Transverse colon (tissue), 4 donors: Measurements from ENCODE around the gene TLCD2. TPM values are rescaled to one million over a fixed set of nuclear protein-coding genes. Genes with fewer than 3 reads are reported as not detected.

Source experiments
- DNase-seq: peaks from one replicate; pipeline ENCODE4 v3.0.0-alpha.2; 2019
- H3K27ac ChIP-seq, 4 donors: fragments of 200-600 bp; sonication (generic); 2 replicates each; pipeline ENCODE4 v1.5.1; 2016 to 2018; ENCODE audit warnings: inconsistent platforms in 4 of 4
- H3K27me3 ChIP-seq: fragments of 200-600 bp; sonication (generic); 2 replicates; pipeline ENCODE4 v1.5.1; 2017; ENCODE audit warnings: inconsistent platforms
- H3K36me3 ChIP-seq, 4 donors: fragments of 200-600 bp; sonication (generic); 2 replicates each; pipeline ENCODE4 v1.5.1; 2017 to 2019; ENCODE audit warnings: inconsistent platforms in 4 of 4
- H3K4me1 ChIP-seq, 4 donors: fragments of 200-600 bp; sonication (generic); 2 replicates each; pipeline ENCODE4 v1.5.1; 2017 to 2020; ENCODE audit warnings: inconsistent platforms in 4 of 4
- H3K4me3 ChIP-seq, 4 donors: fragments of 200-600 bp; sonication (generic); 1 replicate in 1 of 4; 2 replicates in 3 of 4; pipeline versions ENCODE4 v1.5.1 to v1.6.1; 2017 to 2019; ENCODE audit warnings: inconsistent platforms in 4 of 4
- H3K9me3 ChIP-seq, 2 donors: fragments of 200-600 bp; sonication (generic); 2 replicates each; pipeline ENCODE4 v1.5.1; 2017 to 2019; ENCODE audit warnings: inconsistent platforms in 2 of 2
- CTCF ChIP-seq, 5 experiments: fragments of 200-600 bp in 3 of 5; fragments of 450-650 bp in 2 of 5; sonication (generic) in 3 of 5; IDR thresholded peaks; 1 replicate in 2 of 5; 2 replicates in 3 of 5; pipeline ENCODE4 v1.5.1; 2016 to 2017; ENCODE audit warnings: antibody characterized with exemption in 5 of 5, inconsistent platforms in 3 of 5, mild to moderate bottlenecking in 2 of 5, moderate library complexity in 1 of 5
- EP300 ChIP-seq: sonication (generic); formaldehyde crosslinking; IDR thresholded peaks from one replicate; pipeline ENCODE4 v1.6.1; 2017; ENCODE audit warnings: antibody characterized with exemption, low read depth
- POLR2A ChIP-seq: fragments of 450-650 bp; IDR thresholded peaks from one replicate; pipeline ENCODE4 v1.6.1; 2016; ENCODE audit warnings: antibody characterized with exemption, mild to moderate bottlenecking, moderate library complexity
- POLR2AphosphoS5 ChIP-seq, 3 donors: sonication (generic); formaldehyde crosslinking; IDR thresholded peaks; one replicate each; pipeline ENCODE4 v1.6.1; 2016; ENCODE audit warnings: antibody characterized with exemption in 3 of 3
- WGBS, 2 donors: methylation state at CpG; one replicate each; pipeline ENCODE4 v1.1.5; 2018; ENCODE audit warnings: low coverage in 1 of 2; 5-methylcytosine and 5-hydroxymethylcytosine counted together
- in situ Hi-C, 4 donors: fragments of 200-750 bp; cut with MboI; loops; one replicate each; pipeline versions ENCODE4 v1.15.0 to v1.15.1; 2017; ENCODE audit warnings: low sequenced_read_pairs in 3 of 4, low pct_ligation_motif_present in 1 of 4, low pct_unique_long_range_greater_than_20kb in 1 of 4
- intact Hi-C: fragments of 100-400 bp; cut with DNase I; formaldehyde crosslinking; loops from one replicate; pipeline ENCODE4 v1.15.1; 2023; ENCODE audit warnings: low total_unique reads
- total RNA-seq, 4 donors: library from RNA; depleted of rRNA; stranded (reverse); fragments of >200 nt; gene quantifications; one replicate each; pipeline ENCODE4 v1.1.0, GENCODE V29; 2016

Gene TLCD2
- total RNA-seq, 4 donors from 2014 or later, result 21.6 to 48.6 (median 31.5) TPM

GRCh38 chr17:1714427-1714979 lies 4.3 kb upstream of the TLCD2 start:
- Histone ChIP-seq H3K4me1 (peaks cover 25 to 52% (median 40%) of the 10 kb centered on the region in 4 donors), H3K4me3 (peak overlapping the region; percentile 72 to 97 (median 87)), H3K36me3 (peaks cover 0 to 8% (median 4%) of the 10 kb centered on the region in 4 donors), H3K27ac (peak overlapping the region; percentile 98 to 99 (median 98)), H3K27me3 (no peaks in the 10 kb centered on the region), H3K9me3 (no peaks in the 10 kb centered on the region)
- intact Hi-C loops (loop anchor here (10.0 kb wide), 1 partner anchor 60 kb away; no protein-coding TSS in a partner anchor), in situ Hi-C loops (loop anchor here in 2 of 4 donors (25.0 kb wide), 2 partner anchors 98 to 323 kb away; partner anchors contain the start of genes DPH1 (in 1 of the 2), OVCA2 (in 1 of the 2) and RTN4RL1 (in 1 of the 2))
- no peak for TF ChIP-seq POLR2A
- TF ChIP-seq POLR2AphosphoS5 (IDR thresholded peaks at IDR 0.05), result peak; percentile 77 to 90 (median 79)
- TF ChIP-seq EP300, result peak; percentile 44
- 0 to 15% methylated on average over 5 to 19 of the region's 19 CpGs for WGBS, 2 donors
- DNase-seq, result peak; percentile 98

DNA sequence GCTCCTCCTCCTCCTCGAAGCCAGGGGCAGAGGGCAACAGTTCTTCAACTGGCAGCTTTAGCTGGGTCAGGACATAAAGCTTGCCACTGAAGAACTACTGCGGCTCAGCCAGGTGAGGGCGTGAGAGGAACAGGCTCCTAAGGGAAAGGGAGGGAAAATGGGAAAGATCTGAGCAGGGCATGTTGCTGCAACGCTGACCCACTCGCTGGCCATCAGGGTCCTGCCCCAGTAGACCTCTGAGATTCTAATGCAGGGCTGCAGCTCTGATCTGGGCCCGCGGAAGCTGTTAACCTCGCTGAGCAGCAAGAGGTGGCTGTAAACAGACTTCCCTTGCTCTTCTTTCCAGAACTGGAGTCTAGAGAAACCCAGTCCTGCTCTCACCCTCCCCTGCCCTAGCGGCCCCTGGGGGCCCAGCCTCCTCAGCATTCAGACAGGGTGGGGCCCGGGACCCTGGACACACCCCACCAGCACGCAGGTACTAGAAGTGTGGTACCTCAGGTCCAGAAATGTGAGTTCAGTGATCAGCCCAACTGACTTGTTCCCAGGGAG lies 3.8 kb upstream of the TLCD2 start:
- peaks cover 28 to 56% (median 44%) of the 10 kb centered on the region in 4 donors for H3K4me1 ChIP-seq

GRCh38 chr17:1713160-1713877 lies 3.1 kb upstream of the TLCD2 start:
- H3K9me3 ChIP-seq, result no peaks in the 10 kb centered on the region
- WGBS, 2 donors, result 40 to 68% methylated on average over 1 to 10 of the region's 10 CpGs
- H3K27ac ChIP-seq, result peak overlapping the region; percentile 98 to 99 (median 98)
- TF ChIP-seq POLR2A, result no peak
- no peak for TF ChIP-seq EP300
- TF ChIP-seq POLR2AphosphoS5 (IDR thresholded peaks at IDR 0.05), result no peak
- no peak for TF ChIP-seq CTCF (IDR thresholded peaks at IDR 0.05)
- H3K27me3 ChIP-seq, result no peaks in the 10 kb centered on the region
- H3K4me3 ChIP-seq, result peak overlapping the region in 1 of 4 donors; percentile 85
- DNase-seq, result no peak
- in situ Hi-C loops, result loop anchor here in 2 of 4 donors (25.0 kb wide), 2 partner anchors 99 to 324 kb away; partner anchors contain the start of genes DPH1 (in 1 of the 2), OVCA2 (in 1 of the 2) and RTN4RL1 (in 1 of the 2)
- peaks cover 28 to 60% (median 43%) of the 10 kb centered on the region in 4 donors for H3K4me1 ChIP-seq
- intact Hi-C loops, result loop anchor here (10.0 kb wide), 1 partner anchor 59 kb away; no protein-coding TSS in a partner anchor
- peaks cover 0 to 8% (median 4%) of the 10 kb centered on the region in 4 donors for H3K36me3 ChIP-seq

More for the DNA sequence above, 3.8 kb upstream of the TLCD2 start:
- 20% methylated on average over 1 to 9 of the region's 11 CpGs for WGBS, 2 donors
- TF ChIP-seq POLR2AphosphoS5 (IDR thresholded peaks at IDR 0.05) (peak in 1 of 3 donors; percentile 58), CTCF (IDR thresholded peaks at IDR 0.05) (peak; percentile 42 to 71 (median 43)), POLR2A (no peak), EP300 (no peak)
- Histone ChIP-seq H3K4me3 (peak overlapping the region; percentile 9 to 97 (median 78)), H3K27me3 (no peaks in the 10 kb centered on the region), H3K27ac (peak overlapping the region; percentile 98 to 99 (median 98)), H3K9me3 (no peaks in the 10 kb centered on the region), H3K36me3 (peaks cover 0 to 8% (median 4%) of the 10 kb centered on the region in 4 donors)
- intact Hi-C loops, result loop anchor here (10.0 kb wide), 1 partner anchor 59 kb away; no protein-coding TSS in a partner anchor
- DNase-seq, result peak; percentile 71
- in situ Hi-C loops, result loop anchor here in 2 of 4 donors (25.0 kb wide), 2 partner anchors 98 to 323 kb away; partner anchors contain the start of genes DPH1 (in 1 of the 2), OVCA2 (in 1 of the 2) and RTN4RL1 (in 1 of the 2)

GRCh38 chr17:1712271-1712670 lies 2.1 kb upstream of the TLCD2 start:
- no peaks in the 10 kb centered on the region for H3K27me3 ChIP-seq
- WGBS, 2 donors, result 66 to 82% methylated on average over 5 to 8 of the region's 8 CpGs
- intact Hi-C loops, result loop anchor here (10.0 kb wide), 1 partner anchor 57 kb away; no protein-coding TSS in a partner anchor
- H3K4me1 ChIP-seq, result peaks cover 20 to 51% (median 35%) of the 10 kb centered on the region in 4 donors
- in situ Hi-C loops, result loop anchor here in 2 of 4 donors (25.0 kb wide), 2 partner anchors 100 to 325 kb away; partner anchors contain the start of genes DPH1 (in 1 of the 2), OVCA2 (in 1 of the 2) and RTN4RL1 (in 1 of the 2)
- H3K9me3 ChIP-seq, result no peaks in the 10 kb centered on the region
- DNase-seq, result no peak
- H3K4me3 ChIP-seq, result no peak overlapping the region
- peaks cover 0 to 8% (median 4%) of the 10 kb centered on the region in 4 donors for H3K36me3 ChIP-seq
- H3K27ac ChIP-seq, result peak overlapping the region; percentile 95 to 99 (median 98)
- TF ChIP-seq POLR2AphosphoS5 (IDR thresholded peaks at IDR 0.05) (peak in 1 of 3 donors; percentile 3), POLR2A (no peak)
